ENCODE data around the gene SLC12A7.

SLC12A7 gene

GRCh38 chr5:1075931-1076330 lies 35.9 kb downstream of the SLC12A7 start:
- H3K27me3 ChIP-seq (replicated peaks) = no peaks in the 10 kb centered on the region
- H3K4me3 ChIP-seq (ENCODE audit: low read depth, low read length) = no peak overlapping the region
- no peak overlapping the region for H3K27ac ChIP-seq
- no peaks in the 10 kb centered on the region for H3K36me3 ChIP-seq (replicated peaks)
- TF ChIP-seq, protein P1, sequence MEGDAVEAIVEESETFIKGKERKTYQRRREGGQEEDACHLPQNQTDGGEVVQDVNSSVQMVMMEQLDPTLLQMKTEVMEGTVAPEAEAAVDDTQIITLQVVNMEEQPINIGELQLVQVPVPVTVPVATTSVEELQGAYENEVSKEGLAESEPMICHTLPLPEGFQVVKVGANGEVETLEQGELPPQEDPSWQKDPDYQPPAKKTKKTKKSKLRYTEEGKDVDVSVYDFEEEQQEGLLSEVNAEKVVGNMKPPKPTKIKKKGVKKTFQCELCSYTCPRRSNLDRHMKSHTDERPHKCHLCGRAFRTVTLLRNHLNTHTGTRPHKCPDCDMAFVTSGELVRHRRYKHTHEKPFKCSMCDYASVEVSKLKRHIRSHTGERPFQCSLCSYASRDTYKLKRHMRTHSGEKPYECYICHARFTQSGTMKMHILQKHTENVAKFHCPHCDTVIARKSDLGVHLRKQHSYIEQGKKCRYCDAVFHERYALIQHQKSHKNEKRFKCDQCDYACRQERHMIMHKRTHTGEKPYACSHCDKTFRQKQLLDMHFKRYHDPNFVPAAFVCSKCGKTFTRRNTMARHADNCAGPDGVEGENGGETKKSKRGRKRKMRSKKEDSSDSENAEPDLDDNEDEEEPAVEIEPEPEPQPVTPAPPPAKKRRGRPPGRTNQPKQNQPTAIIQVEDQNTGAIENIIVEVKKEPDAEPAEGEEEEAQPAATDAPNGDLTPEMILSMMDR (IDR thresholded peaks at IDR 0.05; ENCODE audit: low read depth, low read length, missing control alignments) = no peak
- no peak for DNase-seq
- in situ Hi-C loops (cut with HindIII; ENCODE audit: low pct_ligation_motif_present, low sequenced_read_pairs) = no loop called here

GRCh38 chr5:1075555-1075881 lies 36.3 kb downstream of the SLC12A7 start:
- Histone ChIP-seq H3K36me3 (replicated peaks) (no peaks in the 10 kb centered on the region), H3K4me3 (ENCODE audit: low read depth, low read length) (no peak overlapping the region), H3K27me3 (replicated peaks) (no peaks in the 10 kb centered on the region), H3K27ac (no peak overlapping the region)
- TF ChIP-seq, protein P1 (IDR thresholded peaks at IDR 0.05; ENCODE audit: low read depth, low read length, missing control alignments) = no peak
- DNase-seq = no peak
- in situ Hi-C loops (cut with HindIII; ENCODE audit: low pct_ligation_motif_present, low sequenced_read_pairs) = no loop called here

DNA sequence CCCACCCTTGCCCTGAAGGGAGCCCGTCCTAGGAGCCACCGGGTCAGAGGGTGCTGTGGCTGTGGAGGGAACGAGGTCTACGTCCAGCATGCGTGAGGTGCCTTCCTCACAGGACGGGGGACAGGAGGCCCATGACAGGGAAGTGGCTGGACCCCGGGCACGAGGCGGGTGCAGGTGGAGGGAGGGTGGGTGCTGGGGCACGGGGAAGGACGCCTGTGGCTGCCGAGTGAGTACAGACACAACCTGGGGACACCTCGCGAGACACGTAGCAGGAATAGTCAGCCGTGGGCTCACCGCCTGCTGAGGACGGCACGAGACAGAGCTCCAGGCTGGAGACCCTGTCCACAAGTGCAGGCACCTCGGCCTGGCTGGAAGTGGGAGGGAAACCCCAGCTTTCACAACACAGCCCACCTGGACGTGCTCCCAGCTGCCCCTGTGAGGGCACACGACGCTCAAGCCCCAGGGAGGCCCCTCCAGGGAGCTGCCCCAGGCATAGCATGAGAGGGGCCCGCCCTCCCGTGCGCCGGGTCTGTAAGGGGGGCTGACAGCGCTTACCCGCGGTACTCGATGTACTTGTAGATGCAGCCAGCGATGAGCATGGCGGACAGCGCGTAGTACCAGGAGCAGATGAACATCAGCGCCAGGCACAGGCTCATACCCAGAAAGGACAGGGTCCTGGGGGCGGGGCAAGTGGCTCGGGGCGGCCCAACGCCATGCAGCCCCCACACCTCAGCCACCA lies 36.9 kb downstream of the SLC12A7 start:
- Histone ChIP-seq H3K4me3 (ENCODE audit: low read depth, low read length) (no peak overlapping the region), H3K36me3 (replicated peaks) (no peaks in the 10 kb centered on the region), H3K27me3 (replicated peaks) (no peaks in the 10 kb centered on the region), H3K27ac (no peak overlapping the region)
- in situ Hi-C loops (cut with HindIII; ENCODE audit: low pct_ligation_motif_present, low sequenced_read_pairs) = no loop called here
- no peak for DNase-seq
- TF ChIP-seq, protein P1 (IDR thresholded peaks at IDR 0.05; ENCODE audit: low read depth, low read length, missing control alignments) = no peak

DNA sequence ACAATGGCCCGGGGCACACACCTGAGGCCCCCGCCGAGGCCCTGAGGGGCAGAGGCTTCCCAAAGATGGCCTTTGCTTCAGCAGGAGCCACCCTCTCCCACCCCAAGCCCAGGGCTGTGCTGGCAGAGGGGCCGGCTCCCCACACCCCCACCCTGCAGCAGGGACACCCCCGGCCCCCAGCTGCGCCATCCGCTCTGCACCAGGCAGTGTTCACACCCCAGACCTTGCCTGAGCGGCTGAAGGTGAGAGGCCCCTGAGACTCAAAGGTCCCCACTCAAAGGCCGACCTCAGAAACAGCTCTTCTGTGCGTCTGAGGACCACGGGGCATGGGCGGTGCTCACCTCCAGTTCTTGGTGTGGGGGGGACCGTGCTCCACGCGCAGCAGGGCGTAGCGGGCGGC lies 37.6 kb downstream of the SLC12A7 start:
- Histone ChIP-seq H3K36me3 (replicated peaks) (no peaks in the 10 kb centered on the region), H3K27me3 (replicated peaks) (no peaks in the 10 kb centered on the region), H3K4me3 (ENCODE audit: low read depth, low read length) (no peak overlapping the region), H3K27ac (no peak overlapping the region)
- TF ChIP-seq, protein P1 (IDR thresholded peaks at IDR 0.05; ENCODE audit: low read depth, low read length, missing control alignments) = no peak
- in situ Hi-C loops (cut with HindIII; ENCODE audit: low pct_ligation_motif_present, low sequenced_read_pairs) = no loop called here
- DNase-seq = no peak

- H3K27ac ChIP-seq = no peak overlapping the region
- in situ Hi-C loops (cut with HindIII; ENCODE audit: low pct_ligation_motif_present, low sequenced_read_pairs) = no loop called here
- TF ChIP-seq, protein P1 (IDR thresholded peaks at IDR 0.05; ENCODE audit: low read depth, low read length, missing control alignments) = no peak
- no peak for DNase-seq
- H3K27me3 ChIP-seq (replicated peaks) = no peaks in the 10 kb centered on the region
- no peaks in the 10 kb centered on the region for H3K36me3 ChIP-seq (replicated peaks)
- H3K4me3 ChIP-seq (ENCODE audit: low read depth, low read length) = no peak overlapping the region
These were observed 38.4 kb downstream of the SLC12A7 start for GRCh38 chr5:1073239-1074102.

Measured in brain microvascular endothelial cell (primary cell).